K562 (cell line): ENCODE data around the gene MYPN. TPM values are rescaled to one million over a fixed set of nuclear protein-coding genes. Genes with fewer than 3 reads are reported as not detected.

Experiments used
- AFF4 ChIP-seq: sonication (generic); formaldehyde crosslinking; IDR thresholded peaks from 2 replicates; pipeline ENCODE4 v1.8.0; 2023; ENCODE audit warnings: mild to moderate bottlenecking, missing genetic modification reagents
- ATF6 ChIP-seq: sonication (generic); formaldehyde crosslinking; IDR thresholded peaks from 2 replicates; pipeline ENCODE4 v1.4.0; 2020; ENCODE audit warnings: mild to moderate bottlenecking, missing genetic modification reagents
- CHCHD3 ChIP-seq: fragments of 250-450 bp; sonication (Bioruptor Pico); IDR thresholded peaks from 2 replicates; pipeline ENCODE4 v2.1.2; 2022; ENCODE audit warnings: mild to moderate bottlenecking
- CREBBP ChIP-seq: IDR thresholded peaks from one replicate; pipeline ENCODE4 v1.6.1; 2012; ENCODE audit warnings: low read depth, mild to moderate bottlenecking, control low read depth, inconsistent platforms, low read length
- HIVEP1 ChIP-seq: fragments of 250-450 bp; sonication (Bioruptor Pico); IDR thresholded peaks from 2 replicates; pipeline ENCODE4 v1.4.0; 2020; ENCODE audit warnings: mild to moderate bottlenecking
- LCOR ChIP-seq: sonication (generic); formaldehyde crosslinking; IDR thresholded peaks from 2 replicates; pipeline ENCODE4 v1.8.0; 2022; ENCODE audit warnings: mild to moderate bottlenecking, missing genetic modification reagents
- MTA1 ChIP-seq: fragments of 450-650 bp; IDR thresholded peaks from 2 replicates; pipeline ENCODE4 v1.6.1; 2017; ENCODE audit warnings: borderline replicate concordance
- NFYB ChIP-seq: IDR thresholded peaks from 2 replicates; pipeline ENCODE4 v1.6.1; 2011; ENCODE audit warnings: mild to moderate bottlenecking, moderate library complexity; ENCODE audit not compliant: insufficient read length; ENCODE audit errors: extremely low read depth
- POLR2AphosphoS2 ChIP-seq: IDR thresholded peaks from 2 replicates; pipeline ENCODE4 v1.6.1; 2012; ENCODE audit warnings: low read length, improper control_type of control experiment
- UBTF ChIP-seq, 2 experiments: IDR thresholded peaks; 2 replicates each; pipeline ENCODE4 v1.6.1; 2012; ENCODE audit warnings: improper control_type of control experiment in 2 of 2, low read depth in 2 of 2, low read length in 2 of 2, borderline replicate concordance in 1 of 2
- ZBTB1 ChIP-seq: sonication (generic); formaldehyde crosslinking; IDR thresholded peaks from 2 replicates; pipeline ENCODE4 v1.8.1; 2023; ENCODE audit warnings: missing genetic modification reagents, low read depth, mild to moderate bottlenecking, borderline replicate concordance
- ZNF583 ChIP-seq: fragments of 250-450 bp; sonication (Bioruptor Pico); IDR thresholded peaks from 2 replicates; pipeline ENCODE4 v1.4.0; 2020
- ZNF609 ChIP-seq: sonication (generic); formaldehyde crosslinking; IDR thresholded peaks from 2 replicates; pipeline ENCODE4 v1.8.1; 2023; ENCODE audit warnings: missing genetic modification reagents, mild to moderate bottlenecking, borderline replicate concordance
- polyA plus RNA-seq, 8 experiments: library from polyadenylated mRNA; depleted of rRNA in 4 of 8; stranded (reverse) in 5 of 8; unstranded in 3 of 8; fragments of >200 nt; fragmentation: Nextera tagmentation in 2 of 8; fragmentation: Illumina TruSeq in 1 of 8; extraction: Ambion mirVana in 2 of 8; extraction: Trizol in 1 of 8; gene quantifications; 2 replicates each; pipeline versions ENCODE4 v1.2.1 to v1.2.3, GENCODE V29; 2011 to 2014; ENCODE audit warnings: inconsistent platforms in 1 of 8, missing spikeins in 1 of 8
- total RNA-seq, 7 experiments: library from RNA; depleted of rRNA in 6 of 7; stranded (reverse); fragments of >200 nt in 6 of 7; fragmentation: Illumina TruSeq in 2 of 7; extraction: Trizol in 2 of 7; gene quantifications; 2 replicates each; pipeline versions ENCODE4 v1.2.1 to v1.2.3, GENCODE V29; 2011 to 2021; ENCODE audit warnings: low replicate concordance in 1 of 7

The MYPN gene
- total and polyA plus RNA-seq, 9 of the 15 experiments (the other 6 are each of a cell fraction or from before 2014, with no cell fraction given), result not detected

GRCh38 chr10:68074031-68074774, 35.1 kb upstream of the MYPN start (continued):
- TF ChIP-seq ZNF609 (CRISPR knock-in tag) (no peak), NFYB (no peak), AFF4 (peak; percentile 8; the same call in 1 of the 2 replicates), HIVEP1 (CRISPR knock-in tag) (no peak), CREBBP (no peak), UBTF (IDR thresholded peaks at IDR 0.05; ENCODE audit: borderline replicate concordance in 1 of 2, low read depth in 2 of 2, low read length in 2 of 2) (peak in 1 of 2 experiments; percentile 86; a peak in 1 of 4 replicates), MTA1 (no peak), LCOR (CRISPR knock-in tag) (0 out of 2 replicates have a peak, but pooled peaks have one; percentile 13), POLR2AphosphoS2 (no peak), CHCHD3 (CRISPR knock-in tag) (no peak), ATF6 (CRISPR knock-in tag) (peak; percentile 56; the same call in 1 of the 2 replicates), ZBTB1 (CRISPR knock-in tag) (no peak), ZNF583 (CRISPR knock-in tag) (no peak)
